GM13976 (cell line): Measurements from ENCODE around the gene CDC26.
A peak's percentile ranks its signal among the peaks of the same experiment; 100 is the strongest.

Source experiments
- DNase-seq: peaks from one replicate; pipeline ENCODE4 v3.0.0; 2012; ENCODE audit warnings: low spot score
- CTCF ChIP-seq: IDR thresholded peaks from 2 replicates; pipeline ENCODE4 v1.5.1; 2012; ENCODE audit warnings: borderline replicate concordance, mild to moderate bottlenecking; ENCODE audit not compliant: insufficient read depth; ENCODE audit errors: extremely low read depth, missing control alignments, control extremely low read depth
- in situ Hi-C: fragments of 300-500 bp; cut with MboI; formaldehyde crosslinking; loops from one replicate; pipeline ENCODE4 v1.12.0; 2022; ENCODE audit warnings: low sequenced_read_pairs, mixed read lengths, inconsistent platforms; ENCODE audit not compliant: unreplicated experiment

Gene CDC26

DNA sequence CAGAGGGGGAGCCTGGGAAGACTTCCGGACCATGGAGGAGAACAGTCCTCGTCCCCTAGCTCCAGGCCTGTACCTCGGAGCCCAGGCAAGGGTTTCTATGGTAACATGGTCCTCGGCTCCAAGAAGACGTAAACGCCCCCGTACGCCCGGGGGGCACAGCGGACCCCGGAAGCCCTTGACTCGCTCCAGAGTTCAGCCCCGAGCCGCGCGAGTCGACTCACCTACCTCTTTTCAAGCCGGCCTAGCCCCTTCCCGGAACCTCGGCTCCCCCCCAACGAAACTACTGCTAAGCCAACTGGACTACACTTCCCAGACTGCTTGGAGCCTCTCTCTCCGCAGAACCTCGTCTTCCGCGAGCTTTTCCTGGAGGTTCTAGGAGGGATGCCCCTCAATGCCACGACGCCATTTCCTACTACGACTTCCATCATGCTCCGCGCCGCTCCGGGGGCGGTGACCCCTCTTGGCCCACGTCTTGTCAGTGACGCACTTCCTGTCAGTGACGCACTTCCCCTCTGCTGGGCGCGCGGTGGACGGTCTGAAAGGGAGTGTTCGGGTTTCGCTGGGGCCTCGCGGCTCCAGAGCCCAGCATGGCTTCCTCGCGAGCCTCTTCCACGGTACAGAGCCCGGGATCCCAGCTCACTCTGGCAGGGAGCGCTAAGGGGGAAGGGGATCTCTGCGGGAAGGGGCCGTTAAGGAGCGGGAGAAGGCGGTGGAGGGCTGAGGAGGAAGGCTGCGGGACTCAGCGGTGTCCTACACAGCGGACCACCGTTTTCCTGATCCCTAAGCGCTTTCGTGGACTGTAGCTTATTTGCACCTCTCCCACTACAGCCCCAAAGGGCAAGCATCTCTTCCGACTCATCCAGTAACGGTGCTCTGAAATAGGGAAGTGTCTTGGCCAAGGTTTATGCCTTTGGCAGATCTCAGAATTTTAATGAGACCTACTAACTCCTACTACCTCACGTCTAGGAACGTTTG lies at the start of gene CDC26, which contains the start of gene PRPF4:
TSS of gene CDC26 (minus strand) at position 416 of the 975 bp plus-strand sequence. CDS start 3,065 bp downstream, outside the sequence.
TSS of gene PRPF4 (plus strand) at position 502 of the 975 bp plus-strand sequence. CDS start at position 588, 86 bp downstream.
- TF ChIP-seq CTCF = peak; percentile 12
- in situ Hi-C loops = no loop called here
- DNase-seq = peak; percentile 97

DNA sequence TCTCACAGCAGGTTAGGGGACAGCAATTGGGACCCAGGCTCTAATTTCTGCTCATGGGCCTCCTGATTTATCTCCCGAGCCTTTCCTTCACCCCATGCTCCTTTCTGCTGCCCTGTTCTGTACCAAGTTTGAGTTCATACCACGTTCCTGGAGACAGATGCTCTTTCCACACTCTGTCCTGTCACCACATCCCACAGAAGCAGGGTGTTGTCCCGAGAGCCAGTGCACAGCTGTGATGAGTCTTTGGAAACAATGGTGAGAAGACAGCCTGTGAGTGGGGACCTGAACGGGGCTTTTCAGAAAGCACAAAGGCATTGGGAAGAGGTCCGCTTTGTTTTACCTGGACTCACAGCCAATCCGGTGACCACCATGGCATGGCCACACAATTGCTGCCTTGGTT lies 47.3 kb upstream of the CDC26 start:
- DNase-seq = no peak
- no peak for TF ChIP-seq CTCF
- in situ Hi-C loops = no loop called here

GRCh38 chr9:113320051-113320450 lies 44.7 kb upstream of the CDC26 start:
- no peak for TF ChIP-seq CTCF
- DNase-seq = no peak
- in situ Hi-C loops = no loop called here

DNA sequence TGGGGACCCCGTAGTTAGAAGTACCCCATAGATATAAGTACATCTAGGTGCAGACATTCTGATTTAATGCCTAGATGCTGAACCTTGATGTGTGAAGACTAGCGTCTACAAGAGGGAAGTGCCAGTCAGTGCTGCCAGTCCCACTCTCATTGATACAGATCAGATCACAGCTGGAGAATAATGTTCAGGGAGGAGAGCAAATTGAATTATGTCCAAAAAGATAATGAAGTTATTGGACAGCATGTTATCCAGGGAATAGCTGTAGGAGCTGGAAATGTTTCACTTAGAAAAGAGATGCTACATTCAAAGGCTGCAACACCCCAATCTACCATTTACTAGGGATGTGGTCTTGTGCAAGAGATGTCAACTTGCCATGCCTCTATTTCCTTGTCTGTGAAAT lies 43.7 kb upstream of the CDC26 start:
- no peak for TF ChIP-seq CTCF
- in situ Hi-C loops = no loop called here
- DNase-seq = no peak

DNA sequence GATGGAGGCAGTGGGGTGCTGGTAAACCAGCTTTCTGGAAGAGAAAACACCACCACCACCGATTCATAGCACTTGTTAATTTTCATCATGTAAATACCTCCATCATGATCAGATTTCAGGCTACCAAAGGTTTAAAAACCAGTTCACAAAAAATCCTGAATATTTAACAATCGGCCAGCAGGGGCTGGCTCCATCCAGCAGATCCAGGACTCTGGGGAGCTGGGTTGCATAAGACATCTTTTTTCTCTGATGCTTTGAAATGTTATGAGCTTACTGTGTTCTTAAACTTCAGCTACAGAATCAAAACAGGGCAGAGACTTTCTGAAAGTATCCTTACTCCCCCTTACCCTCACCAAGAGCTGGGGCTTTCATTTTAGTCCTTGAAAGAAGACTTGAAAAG lies 42.4 kb upstream of the CDC26 start:
- TF ChIP-seq CTCF = no peak
- DNase-seq = no peak
- in situ Hi-C loops = no loop called here

GRCh38 chr9:113316030-113316429 lies 40.7 kb upstream of the CDC26 start:
- TF ChIP-seq CTCF = no peak
- in situ Hi-C loops = no loop called here
- DNase-seq = no peak
